Measurements from ENCODE around the gene OXSM. TPM values are rescaled to one million over a fixed set of nuclear protein-coding genes. Genes with fewer than 3 reads are reported as not detected.

The OXSM gene
- total and polyA plus RNA-seq, 7 donors: 11.1 to 21.5 (median 13.3) TPM

- Histone ChIP-seq H3K4me1 (peaks cover 16% of the 10 kb centered on the region), H3K9me3 (no peaks in the 10 kb centered on the region), H3K36me3 (ENCODE audit: insufficient read depth in 1 of 2, low read depth in 1 of 2) (peaks cover 0 to 31% of the 10 kb centered on the region in 2 donors), H3K27ac (no peak overlapping the region), H3K27me3 (ENCODE audit: insufficient read depth in 3 of 3, low read length in 2 of 3) (no peaks in the 10 kb centered on the region), H3K4me3 (no peak overlapping the region)
- intact Hi-C loops (cut with DNase I): loop anchor here in 1 of 2 donors (5.0 to 10.0 kb wide), 2 partner anchors 118 to 346 kb away; partner anchors contain the start of gene TOP2B
- no peak for ATAC-seq
- DNase-seq: no peak
- TF ChIP-seq CTCF (IDR thresholded peaks at IDR 0.05): no peak
- WGBS, 3 donors: 96 to 98% (median 97%) methylated on average over 6 of the region's 6 CpGs
Observed at GRCh38 chr3:25780618-25781017, 9.3 kb upstream of the OXSM start.

GRCh38 chr3:25781145-25781757 lies 8.6 kb upstream of the OXSM start:
- no peak for TF ChIP-seq CTCF (IDR thresholded peaks at IDR 0.05)
- ATAC-seq (no peak), DNase-seq (no peak)
- Histone ChIP-seq H3K4me3 (peak overlapping the region; percentile 93), H3K9me3 (no peaks in the 10 kb centered on the region), H3K27ac (no peak overlapping the region), H3K4me1 (peaks cover 16% of the 10 kb centered on the region), H3K27me3 (ENCODE audit: insufficient read depth in 3 of 3, low read length in 2 of 3) (no peaks in the 10 kb centered on the region), H3K36me3 (ENCODE audit: insufficient read depth in 1 of 2, low read depth in 1 of 2) (peaks cover 0 to 25% of the 10 kb centered on the region in 2 donors)
- intact Hi-C loops (cut with DNase I): loop anchor here in 1 of 2 donors (5.0 to 10.0 kb wide), 2 partner anchors 119 to 346 kb away; partner anchors contain the start of gene TOP2B
- 89 to 94% (median 93%) methylated on average over 11 of the region's 11 CpGs for WGBS, 3 donors

GRCh38 chr3:25781758-25782594 lies 7.9 kb upstream of the OXSM start:
- no peak for DNase-seq
- TF ChIP-seq CTCF (IDR thresholded peaks at IDR 0.05): no peak
- peaks cover 0 to 17% of the 10 kb centered on the region in 2 donors for H3K36me3 ChIP-seq (ENCODE audit: insufficient read depth in 1 of 2, low read depth in 1 of 2)
- H3K4me1 ChIP-seq: peaks cover 16% of the 10 kb centered on the region
- H3K27me3 ChIP-seq (ENCODE audit: insufficient read depth in 3 of 3, low read length in 2 of 3): no peaks in the 10 kb centered on the region
- no peaks in the 10 kb centered on the region for H3K9me3 ChIP-seq
- peak overlapping the region; percentile 93 for H3K4me3 ChIP-seq
- ATAC-seq: no peak
- 45 to 60% (median 58%) methylated on average over 3 of the region's 3 CpGs for WGBS, 3 donors
- intact Hi-C loops (cut with DNase I): loop anchor here (2.0 to 10.0 kb wide), 3 partner anchors 115 to 347 kb away; partner anchors contain the start of gene TOP2B (in 1 of the 2)
- H3K27ac ChIP-seq: peak overlapping the region; percentile 96

GRCh38 chr3:25782636-25782937 lies 7.3 kb upstream of the OXSM start:
- H3K36me3 ChIP-seq (ENCODE audit: insufficient read depth in 1 of 2, low read depth in 1 of 2): peaks cover 0 to 11% of the 10 kb centered on the region in 2 donors
- peak overlapping the region; percentile 93 for H3K4me3 ChIP-seq
- H3K9me3 ChIP-seq: no peaks in the 10 kb centered on the region
- TF ChIP-seq CTCF (IDR thresholded peaks at IDR 0.05): no peak
- DNase-seq (no peak), ATAC-seq (no peak)
- H3K27ac ChIP-seq: peak overlapping the region; percentile 96
- peaks cover 16% of the 10 kb centered on the region for H3K4me1 ChIP-seq
- 0 to 1% (median 1%) methylated on average over 14 of the region's 14 CpGs for WGBS, 3 donors
- intact Hi-C loops (cut with DNase I): loop anchor here (2.0 to 10.0 kb wide), 3 partner anchors 116 to 348 kb away; partner anchors contain the start of gene TOP2B (in 1 of the 2)
- no peaks in the 10 kb centered on the region for H3K27me3 ChIP-seq (ENCODE audit: insufficient read depth in 3 of 3, low read length in 2 of 3)

All from psoas muscle (tissue), 8 donors.